GM19043 (cell line): ENCODE measurements around the gene FCER2.
"Not testable (repeated sequence)": the region's sequence is repeated elsewhere in the genome, so short reads cannot be mapped to it uniquely, and the experiment has no call there.

ENCODE experiments used
- ATAC-seq: cut with Tn5 transposase; IDR thresholded peaks from one replicate; pipeline ENCODE4 v1.9.1; 2021; ENCODE audit warnings: low read depth; ENCODE audit not compliant: unreplicated experiment

FCER2 gene

DNA sequence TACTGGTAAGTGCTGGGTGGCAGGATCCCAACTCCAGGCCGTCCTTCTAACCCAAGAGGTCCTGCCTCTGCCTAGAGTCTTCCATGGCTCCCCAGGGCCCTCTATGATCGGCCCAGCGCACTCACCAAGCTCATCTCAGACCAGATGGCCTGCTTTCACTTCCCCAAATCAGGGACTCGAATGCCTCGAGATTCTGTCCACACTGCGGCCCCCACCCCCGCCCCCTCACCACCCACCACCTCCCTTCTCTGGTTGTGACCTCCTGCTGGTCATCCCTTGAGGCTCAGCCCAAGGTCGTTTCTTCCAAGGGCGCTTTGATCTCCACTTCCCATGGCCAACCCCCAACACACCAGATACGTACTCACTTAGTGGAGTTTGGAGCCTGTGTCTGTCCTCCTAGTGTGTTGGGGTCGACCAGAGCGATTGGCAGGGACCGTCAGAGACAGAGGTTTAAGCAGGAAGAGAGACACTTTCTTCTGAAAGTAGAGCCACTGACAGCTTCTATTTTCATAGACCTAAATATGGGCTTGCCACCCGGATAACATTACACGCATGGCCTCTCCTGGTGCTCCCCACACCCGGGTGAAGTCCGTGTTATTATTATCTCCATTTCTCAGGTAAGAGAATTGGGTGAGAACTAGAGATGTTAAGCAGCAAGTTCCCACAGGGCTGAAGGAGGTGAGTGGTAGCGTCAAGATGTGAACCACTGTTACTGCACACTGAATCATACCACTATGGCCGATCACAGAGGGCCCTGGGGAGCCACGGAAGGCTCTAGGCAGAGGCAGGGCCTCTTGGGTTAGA, at the start of gene FCER2:
Gene FCER2, minus strand, starts transcription at position 478 of the 804 bp plus-strand sequence. CDS start 2,371 bp downstream, outside the sequence.
- ATAC-seq = peak; percentile 55

- no peak for ATAC-seq
Measured at GRCh38 chr19:7751157-7751783, 49.3 kb upstream of the FCER2 start.

DNA sequence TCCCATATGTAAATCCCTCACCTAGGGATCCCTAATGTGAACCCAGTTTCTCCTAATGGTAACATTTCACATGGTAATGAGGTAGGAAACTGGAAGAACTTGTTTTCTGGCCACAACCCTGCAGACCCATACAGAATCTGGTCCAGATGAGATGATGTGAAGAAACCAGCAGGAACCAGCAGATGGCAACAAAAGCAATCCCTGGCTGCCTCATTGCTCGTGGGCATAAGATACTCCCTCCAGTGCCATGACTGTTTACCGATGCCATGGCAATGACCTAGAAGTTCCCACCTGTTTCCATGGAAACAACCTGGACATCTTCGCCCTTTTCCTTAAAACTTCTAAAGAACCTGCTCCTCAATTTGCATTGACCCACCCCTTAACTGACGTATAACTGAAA, 46.8 kb upstream of the FCER2 start:
- no peak for ATAC-seq

- ATAC-seq = no peak
Measured at GRCh38 chr19:7748171-7748570, 46.2 kb upstream of the FCER2 start.

- ATAC-seq = no peak
Measured at GRCh38 chr19:7746903-7747884, 45.3 kb upstream of the FCER2 start, which contains the start of gene CD209. TSS of gene CD209 (minus strand) at chr19:7747534. CDS start at chr19:7747511, 23 bp downstream.

GRCh38 chr19:7746306-7746705, 44.4 kb upstream of the FCER2 start:
- ATAC-seq = not testable (repeated sequence)

GRCh38 chr19:7744871-7745650, 43.1 kb upstream of the FCER2 start:
- ATAC-seq = no peak

GRCh38 chr19:7744199-7744786, 42.4 kb upstream of the FCER2 start:
- ATAC-seq = no peak

GRCh38 chr19:7743425-7743841, 41.5 kb upstream of the FCER2 start:
- ATAC-seq = peak; percentile 72

DNA sequence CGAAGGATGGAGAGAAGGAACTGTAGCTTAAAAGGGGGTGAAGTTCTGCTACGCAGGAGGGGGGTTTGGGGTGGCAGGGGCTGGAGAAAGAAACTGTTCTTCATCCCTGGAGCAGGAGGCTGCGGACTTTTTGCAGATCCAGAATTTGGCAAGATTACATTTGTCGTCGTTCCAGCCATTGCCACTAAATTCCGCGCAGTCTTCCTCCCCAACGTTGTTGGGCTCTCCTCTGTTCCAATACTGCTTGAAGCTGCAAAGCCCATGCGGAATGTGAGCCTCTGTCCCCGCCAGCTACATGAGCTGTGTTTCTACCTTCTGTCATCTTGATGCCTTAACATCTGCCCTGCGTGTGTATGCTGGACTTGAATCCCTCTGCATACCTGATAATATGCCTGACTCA, 41.1 kb upstream of the FCER2 start:
- no peak for ATAC-seq

DNA sequence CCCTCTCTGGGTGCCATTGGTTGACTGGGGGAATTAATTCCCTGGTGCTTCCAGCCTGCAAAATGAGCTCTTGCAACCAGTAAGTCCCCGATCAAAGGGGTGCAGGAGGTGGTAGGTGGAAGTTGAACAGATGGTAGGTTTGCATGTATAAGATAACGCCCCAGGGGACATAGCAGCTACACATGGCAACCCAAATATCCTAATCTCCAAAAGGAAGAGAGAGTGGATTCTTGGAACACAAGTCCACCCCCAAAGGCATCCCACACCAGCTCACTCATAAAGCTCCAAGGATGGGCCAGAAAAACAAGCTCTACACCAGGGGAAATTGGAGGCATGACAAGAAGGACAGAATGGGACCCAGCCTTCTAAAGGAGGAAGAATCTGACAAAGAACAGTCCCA, 40.6 kb upstream of the FCER2 start:
- no peak for ATAC-seq

- no peak for ATAC-seq
Measured at GRCh38 chr19:7740682-7741054, 38.7 kb upstream of the FCER2 start.

DNA sequence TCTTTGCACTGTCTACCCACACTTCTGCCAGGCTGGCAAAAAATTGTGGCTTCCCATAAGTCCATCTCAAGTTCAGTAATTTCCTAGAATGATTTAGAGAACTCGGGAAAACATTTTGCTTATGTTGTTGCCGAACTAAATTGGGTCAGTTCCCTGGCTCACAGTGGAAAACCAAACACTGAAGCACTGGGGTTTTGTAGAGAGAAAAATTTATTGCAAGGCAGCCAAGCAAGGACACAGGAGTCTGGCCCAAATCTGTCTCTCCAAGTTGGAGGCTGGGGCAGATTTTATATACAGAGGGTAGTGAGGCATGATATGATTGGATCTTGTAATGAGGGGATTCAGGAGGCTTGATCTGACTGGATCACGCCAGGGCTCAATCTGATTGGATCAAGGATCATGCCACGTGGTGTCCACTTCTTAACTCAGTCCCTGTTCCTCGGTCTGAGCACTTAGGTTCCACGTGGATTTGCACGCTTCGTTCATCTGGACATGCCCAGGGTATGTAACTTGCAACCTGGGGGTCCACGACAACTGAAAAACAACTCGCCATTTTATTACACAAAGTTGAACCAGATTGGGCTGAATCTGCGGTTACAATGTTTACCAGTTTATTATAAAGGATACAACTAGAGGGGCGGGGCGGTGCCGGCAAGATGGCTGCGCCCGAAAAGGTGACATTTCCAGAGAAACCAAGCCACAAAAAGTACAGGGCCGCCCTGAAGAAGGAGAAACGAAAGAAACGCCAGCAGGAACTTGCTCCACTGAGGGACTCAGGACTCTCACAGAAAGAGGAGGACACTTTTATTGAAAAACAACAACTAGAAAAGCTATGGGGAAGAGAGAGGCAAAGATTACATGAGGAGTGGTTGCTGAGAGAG, 38.1 kb upstream of the FCER2 start:
- ATAC-seq = no peak

- no peak for ATAC-seq
Measured at GRCh38 chr19:7739211-7739755, 37.4 kb upstream of the FCER2 start.

- no peak for ATAC-seq
Measured at GRCh38 chr19:7738023-7738422, 36.1 kb upstream of the FCER2 start.

GRCh38 chr19:7737215-7737614, 35.3 kb upstream of the FCER2 start:
- ATAC-seq = no peak

- no peak for ATAC-seq
Measured at GRCh38 chr19:7736148-7736547, 34.2 kb upstream of the FCER2 start.
